A375 (cell line): ENCODE measurements around the gene DENND2C. TPM values are rescaled to one million over a fixed set of nuclear protein-coding genes. Genes with fewer than 3 reads are reported as not detected.

Experiments used
- small RNA-seq: library from RNA; depleted of rRNA; stranded (forward); fragments of <200 nt; gene quantifications from one replicate; pipeline ENCODE3, GENCODE V24; 2014
- total RNA-seq: library from RNA; depleted of rRNA; stranded (reverse); fragments of >200 nt; shearing (Covaris generic); gene quantifications from 2 replicates; pipeline ENCODE4 v1.2.3, GENCODE V29; 2014; rRNA removed

Gene DENND2C, protein sequence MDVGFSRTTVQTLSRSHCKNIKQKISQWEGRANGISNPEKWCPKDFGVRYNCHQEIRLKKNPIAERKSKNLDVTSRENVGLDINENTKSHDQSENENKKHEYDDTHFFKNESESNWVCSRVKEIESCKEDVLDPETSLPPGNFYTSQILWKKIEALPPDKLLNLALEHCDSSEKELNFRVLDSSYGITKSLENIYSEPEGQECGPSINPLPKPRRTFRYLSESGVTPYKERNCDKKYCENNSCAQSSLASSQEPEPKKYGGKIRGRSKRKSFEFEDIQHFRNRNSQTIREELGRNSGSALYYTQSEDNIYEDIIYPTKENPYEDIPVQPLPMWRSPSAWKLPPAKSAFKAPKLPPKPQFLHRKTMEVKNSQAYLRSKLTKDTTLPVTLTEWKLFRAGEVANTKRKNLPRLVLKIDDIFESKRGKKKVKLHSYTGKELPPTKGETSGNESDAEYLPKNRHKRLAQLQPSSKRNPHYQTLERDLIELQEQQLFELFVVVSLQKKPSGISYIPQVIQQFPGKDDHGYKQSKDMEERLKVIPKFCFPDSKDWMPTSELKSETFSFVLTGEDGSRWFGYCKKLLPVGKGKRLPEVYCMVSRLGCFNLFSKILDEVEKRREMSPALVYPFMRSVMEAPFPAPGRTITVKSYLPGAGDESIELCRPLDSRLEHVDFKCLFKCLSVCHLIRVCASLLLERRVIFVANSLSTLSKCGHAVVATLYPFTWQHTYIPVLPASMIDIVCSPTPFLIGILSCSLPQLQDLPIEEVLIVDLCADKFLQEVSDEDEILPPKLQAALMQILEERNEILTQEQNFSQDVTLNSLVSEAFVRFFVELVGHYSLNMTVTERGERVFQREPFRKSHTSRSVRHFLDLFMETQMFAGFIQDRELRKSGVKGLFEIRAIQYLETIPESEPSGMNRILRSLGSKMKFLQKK
- 0.93 and 0.98 TPM in 2 replicates for total RNA-seq

DNA sequence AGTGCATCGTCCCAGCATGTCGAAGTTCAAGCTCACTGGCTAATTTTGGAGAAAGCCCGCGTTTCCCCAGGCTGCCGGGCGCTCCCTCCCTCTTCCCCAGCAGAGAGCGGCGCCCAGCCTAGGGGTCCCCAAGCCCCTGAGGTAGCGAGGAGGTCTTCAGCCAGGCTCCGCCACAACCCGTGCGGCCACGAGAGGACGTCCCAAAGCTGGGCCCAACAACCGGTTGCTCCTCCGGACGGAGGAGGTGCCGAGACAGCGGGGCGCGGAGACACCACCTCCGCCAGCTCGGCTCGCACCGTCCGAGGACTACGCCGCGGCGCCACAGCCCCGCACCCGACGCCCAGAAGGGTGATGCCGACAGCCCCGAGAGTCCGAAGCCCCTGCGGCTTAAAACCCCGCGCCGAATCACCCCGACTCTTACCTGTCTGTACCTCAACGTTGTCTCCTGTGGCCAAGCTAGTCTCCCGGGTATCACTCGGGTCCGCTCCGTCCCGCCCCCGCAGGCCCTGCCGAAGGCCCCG, at the start of gene DENND2C:
TSS of gene DENND2C (minus strand) at position 488 of the 521 bp plus-strand sequence. CDS start 44,065 bp downstream, outside the sequence.

DNA sequence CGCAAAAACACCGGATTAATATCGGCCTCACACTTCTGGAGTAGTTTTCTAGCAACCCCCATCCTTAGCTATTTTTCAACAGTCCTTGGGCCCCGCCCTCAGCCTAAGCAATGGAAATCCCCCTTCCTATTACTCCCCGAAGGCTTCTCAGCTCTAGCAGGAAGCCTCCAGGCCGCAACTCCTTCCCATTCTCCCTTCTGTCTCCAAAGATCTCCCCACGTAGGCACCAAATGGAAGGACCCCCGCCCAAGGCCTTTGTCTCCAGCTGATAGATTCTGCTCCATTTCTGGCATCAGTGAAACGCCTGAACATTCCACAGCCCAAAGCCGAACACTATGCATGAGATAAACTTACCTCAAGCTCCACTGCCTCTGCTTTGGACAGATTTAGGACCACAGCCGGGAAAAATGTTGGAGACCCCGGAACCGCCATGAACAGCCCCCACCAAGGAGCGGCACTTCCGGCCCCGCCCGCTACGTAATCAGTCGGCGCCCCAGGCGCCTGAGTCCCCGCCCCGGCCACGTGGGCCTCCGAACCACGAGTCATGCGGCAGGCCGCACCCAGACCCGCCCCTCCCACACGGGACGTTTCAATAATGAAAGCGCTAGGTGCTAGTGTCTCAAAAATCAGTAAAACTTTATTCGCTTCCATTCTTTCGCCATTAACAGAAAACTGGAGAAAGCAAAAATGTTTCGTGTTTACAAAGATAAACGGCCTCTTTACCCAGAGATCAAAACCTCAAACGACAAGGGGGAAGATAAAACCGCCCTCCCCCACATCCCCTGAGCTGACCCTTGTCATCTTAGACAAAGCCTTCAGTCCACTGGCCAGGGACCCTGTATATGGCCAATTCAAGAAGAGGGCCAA, 46.7 kb upstream of the DENND2C start, which contains the start of gene NRAS:
TSS of gene NRAS (minus strand) at position 468 of the 867 bp plus-strand sequence. CDS start 611 bp downstream, outside the sequence.

GRCh38 chr1:114695430-114696058, 25.7 kb upstream of the DENND2C start, which contains the start of gene AMPD1:
AMPD1 (minus strand) TSS chr1:114695546; CDS start chr1:114695471, 75 bp downstream.

GRCh38 chr1:114581335-114582287, 88.2 kb downstream of the DENND2C start, which contains the start of gene BCAS2:
BCAS2 (minus strand) TSS chr1:114581615; CDS start chr1:114581591, 24 bp downstream.

Small RNA genes within 50 kb of the gene (small RNA-seq; reads per million reads assigned to genes)
- gene RN7SL432P = not detected

Other genes starting within 250 kb of the DENND2C start
- gene TRIM33, start 158.8 kb downstream of the DENND2C start, total RNA-seq = 26.1 and 29.2 TPM in 2 replicates
- gene BCAS2, start 88.4 kb downstream of the DENND2C start, total RNA-seq = 56.9 and 64.7 TPM in 2 replicates
- not detected in 2 replicates for gene AMPD1, start 25.5 kb upstream of the DENND2C start, total RNA-seq
- 29.6 and 30.4 TPM in 2 replicates for gene NRAS, start 46.7 kb upstream of the DENND2C start, total RNA-seq
- 403 and 467 TPM in 2 replicates for gene CSDE1, start 87.9 kb upstream of the DENND2C start, total RNA-seq
- 157 and 160 TPM in 2 replicates for gene SIKE1, start 110.6 kb upstream of the DENND2C start, total RNA-seq
- not detected in 2 replicates for gene SYCP1, start 184.8 kb upstream of the DENND2C start, total RNA-seq